Suprapubic skin (tissue), 3 donors: ENCODE data around the gene UBE2E3.

ENCODE experiments used
- POLR2A ChIP-seq, 2 donors: fragments of 450-650 bp; IDR thresholded peaks; one replicate each; pipeline ENCODE4 v1.6.1; 2017; ENCODE audit warnings: antibody characterized with exemption in 2 of 2, mild to moderate bottlenecking in 2 of 2, moderate library complexity in 2 of 2
- TF ChIP-seq, protein P1 (sequence below), 2 donors: fragments of 200-600 bp in 1 of 2; fragments of 450-650 bp in 1 of 2; sonication (generic) in 1 of 2; IDR thresholded peaks; one replicate each; pipeline ENCODE4 v1.5.1; 2016 to 2019; ENCODE audit warnings: antibody characterized with exemption in 2 of 2, mild to moderate bottlenecking in 1 of 2, moderate library complexity in 1 of 2

DNA sequence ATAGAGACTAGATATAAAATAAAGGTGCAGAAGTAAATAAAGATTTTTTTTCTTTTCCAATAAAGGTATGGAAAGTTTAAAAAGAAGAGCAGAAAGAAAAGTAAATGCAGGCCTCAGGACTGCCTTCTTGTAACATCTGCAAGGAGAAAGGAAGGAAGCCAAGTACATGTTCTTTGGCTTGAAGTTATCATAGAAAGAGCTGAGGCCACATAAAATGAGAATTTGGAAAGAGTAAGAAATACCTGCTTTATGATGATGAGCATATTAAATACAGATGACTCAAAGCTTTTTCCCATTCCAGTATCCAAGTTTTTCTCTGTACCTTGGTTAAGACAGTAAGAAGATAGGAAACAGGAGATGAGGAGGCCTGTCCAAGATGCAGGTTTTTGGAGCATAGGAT lies 25.3 kb upstream of the UBE2E3 start:
- TF ChIP-seq, protein P1, sequence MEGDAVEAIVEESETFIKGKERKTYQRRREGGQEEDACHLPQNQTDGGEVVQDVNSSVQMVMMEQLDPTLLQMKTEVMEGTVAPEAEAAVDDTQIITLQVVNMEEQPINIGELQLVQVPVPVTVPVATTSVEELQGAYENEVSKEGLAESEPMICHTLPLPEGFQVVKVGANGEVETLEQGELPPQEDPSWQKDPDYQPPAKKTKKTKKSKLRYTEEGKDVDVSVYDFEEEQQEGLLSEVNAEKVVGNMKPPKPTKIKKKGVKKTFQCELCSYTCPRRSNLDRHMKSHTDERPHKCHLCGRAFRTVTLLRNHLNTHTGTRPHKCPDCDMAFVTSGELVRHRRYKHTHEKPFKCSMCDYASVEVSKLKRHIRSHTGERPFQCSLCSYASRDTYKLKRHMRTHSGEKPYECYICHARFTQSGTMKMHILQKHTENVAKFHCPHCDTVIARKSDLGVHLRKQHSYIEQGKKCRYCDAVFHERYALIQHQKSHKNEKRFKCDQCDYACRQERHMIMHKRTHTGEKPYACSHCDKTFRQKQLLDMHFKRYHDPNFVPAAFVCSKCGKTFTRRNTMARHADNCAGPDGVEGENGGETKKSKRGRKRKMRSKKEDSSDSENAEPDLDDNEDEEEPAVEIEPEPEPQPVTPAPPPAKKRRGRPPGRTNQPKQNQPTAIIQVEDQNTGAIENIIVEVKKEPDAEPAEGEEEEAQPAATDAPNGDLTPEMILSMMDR (IDR thresholded peaks at IDR 0.05): no peak
- no peak for TF ChIP-seq POLR2A (IDR thresholded peaks at IDR 0.05)
